NCI-H2196 treated with DMSO at 0.1 percent for 48 hours (cell line): ENCODE data around the gene ARHGAP19.

Source experiments
- DNase-seq: peaks from one replicate; lab custom pipeline; 2025; ENCODE audit not compliant: unreplicated experiment; lab: John Stamatoyannopoulos, UW

ARHGAP19 gene

DNA sequence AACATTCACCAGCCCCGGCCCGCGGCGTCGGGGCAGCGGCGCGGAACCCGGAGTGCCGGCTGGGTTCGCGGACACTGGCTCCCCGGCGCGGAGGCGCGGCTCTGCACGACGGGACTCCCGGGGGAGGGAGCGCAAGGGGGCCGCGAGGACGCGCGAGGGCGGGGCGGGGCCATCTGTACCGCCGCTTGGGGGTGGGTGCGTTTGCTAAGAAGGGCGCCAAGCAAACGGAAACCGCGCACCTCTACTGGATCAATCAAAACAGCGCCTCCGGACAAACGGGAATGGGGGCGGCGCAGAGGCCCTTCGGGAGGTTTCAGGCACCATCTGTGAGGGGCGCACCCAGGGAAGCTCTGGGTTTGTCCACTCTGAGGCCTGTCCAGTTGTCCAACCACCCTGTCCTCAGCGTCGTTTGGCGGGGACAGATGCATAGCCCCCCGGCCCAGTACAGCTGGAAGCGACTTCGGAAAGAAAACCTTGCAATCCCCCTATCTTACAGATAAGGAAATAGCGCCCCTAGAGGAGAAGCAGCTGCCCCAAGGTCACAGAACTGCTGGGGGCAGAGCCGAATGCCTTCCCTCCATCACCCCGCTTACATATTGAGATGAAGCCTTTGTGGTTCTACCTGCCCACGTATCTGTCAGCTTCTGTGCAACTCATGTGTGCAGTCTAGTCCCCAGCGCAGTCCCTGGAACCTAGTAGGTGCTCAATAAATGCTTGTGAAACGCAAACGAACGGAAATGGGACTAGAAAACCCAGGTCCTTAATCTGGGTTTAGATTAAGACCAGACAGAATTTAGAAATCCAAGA is 96.0 kb downstream of the ARHGAP19 start:
- no peak for DNase-seq

DNA sequence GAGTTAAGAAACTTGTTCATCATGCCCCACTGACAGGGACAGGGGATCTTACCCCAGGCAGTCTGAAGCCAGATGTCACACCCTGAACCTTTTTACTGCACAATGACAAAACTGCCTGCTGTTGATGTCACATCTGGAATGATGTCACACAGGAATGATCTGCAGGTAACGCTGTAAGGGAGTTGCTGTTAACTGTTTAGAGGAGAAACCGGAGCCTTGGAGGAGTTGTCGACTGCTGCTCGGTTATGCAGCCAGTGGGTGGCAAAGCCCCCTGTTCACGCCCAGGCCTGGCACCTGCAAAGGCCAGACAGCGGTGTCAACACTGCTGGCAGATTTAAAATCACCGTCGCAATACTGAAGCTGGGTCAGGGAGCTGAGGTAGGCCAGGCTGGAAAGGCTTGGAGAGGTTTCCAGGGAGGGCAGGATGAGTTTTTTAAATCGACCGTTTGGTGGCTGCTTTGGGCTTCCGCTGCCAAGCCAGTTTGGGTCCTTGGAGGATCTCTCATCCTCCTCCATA is 96.7 kb downstream of the ARHGAP19 start:
- DNase-seq, result no peak

DNA sequence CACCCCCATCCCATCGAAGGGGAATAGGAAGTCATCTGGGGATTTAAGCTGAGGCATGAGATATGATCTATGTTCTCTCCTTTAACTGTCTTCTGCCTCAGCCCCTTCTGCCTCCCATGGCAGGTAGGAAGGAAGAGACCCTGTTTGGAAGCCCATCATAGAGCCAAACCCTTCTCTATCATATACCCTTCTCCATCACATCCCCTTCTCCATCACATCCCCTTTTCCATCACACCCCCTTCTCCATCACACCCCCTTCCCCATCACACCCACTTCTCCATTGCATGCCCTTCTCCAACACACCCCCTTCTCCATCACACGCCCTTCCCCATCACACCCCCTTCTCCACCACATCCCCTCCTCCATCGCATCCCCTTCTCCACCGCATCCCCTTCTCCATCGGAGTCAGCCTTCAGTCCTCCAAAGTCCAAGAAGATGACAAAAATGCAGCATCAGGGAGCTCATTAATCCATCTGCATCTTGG is 99.4 kb downstream of the ARHGAP19 start:
- no peak for DNase-seq

DNA sequence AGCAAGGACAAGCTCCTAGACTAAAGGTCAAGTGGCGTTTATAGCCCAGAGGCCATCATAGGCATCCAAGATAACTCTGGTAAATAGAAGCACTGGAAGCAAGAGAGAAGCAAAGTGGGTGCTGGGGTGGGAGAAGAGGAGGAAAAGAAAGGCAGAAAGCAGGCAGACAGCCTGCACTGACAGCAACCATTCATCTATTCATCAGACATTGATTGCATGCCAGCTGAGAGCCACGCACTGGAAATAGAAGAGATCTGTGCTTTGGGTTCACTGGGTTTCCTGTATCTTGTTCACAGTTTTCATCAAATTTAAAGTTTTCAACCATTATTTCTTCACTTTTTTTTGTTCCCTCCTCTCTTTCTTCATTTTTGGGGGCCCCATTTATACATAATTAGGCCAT is 102.0 kb downstream of the ARHGAP19 start:
- no peak for DNase-seq

DNA sequence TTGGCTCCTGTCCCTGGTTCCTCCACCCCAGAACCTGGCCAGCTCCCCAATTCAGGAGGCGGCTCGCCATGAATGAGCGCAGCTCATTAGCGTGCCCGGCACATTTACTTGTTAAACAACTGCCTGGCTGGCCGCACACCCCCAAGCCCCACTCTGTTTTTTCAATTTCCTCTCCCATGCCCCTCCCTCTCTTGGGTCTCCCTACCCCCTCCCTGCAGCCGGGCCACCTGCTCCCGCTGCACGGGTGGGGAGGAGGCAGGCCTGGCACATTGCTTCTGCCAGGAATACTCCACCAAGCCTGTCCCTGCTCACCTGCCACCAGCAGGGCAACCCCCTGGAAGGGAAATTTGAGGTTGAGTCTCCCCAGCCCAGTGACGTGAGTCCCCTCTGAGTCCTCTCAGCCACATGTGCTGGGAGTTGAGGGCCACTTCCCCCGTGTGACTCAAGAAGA is 104.2 kb downstream of the ARHGAP19 start:
- peak; percentile 49 for DNase-seq

DNA sequence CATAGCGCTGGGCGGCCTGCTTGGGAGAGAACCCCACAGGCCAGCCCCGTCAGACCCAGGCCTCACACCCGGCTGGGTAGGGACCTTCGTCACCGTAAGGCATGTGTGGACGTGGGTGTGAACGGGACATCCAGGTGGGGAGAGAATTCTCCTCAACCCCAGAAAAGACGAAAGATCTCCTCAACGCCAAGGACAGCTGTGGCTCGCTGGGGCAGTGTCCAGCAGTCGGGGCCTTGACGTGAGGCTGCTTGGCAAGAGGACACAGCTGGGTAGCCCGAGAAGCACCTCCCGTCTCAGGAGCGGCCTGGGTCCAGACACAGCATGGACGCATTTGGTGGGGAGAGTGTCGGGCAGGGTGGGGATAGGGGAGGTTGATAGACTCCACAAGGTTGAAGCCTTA is 105.5 kb downstream of the ARHGAP19 start:
- DNase-seq, result no peak

DNA sequence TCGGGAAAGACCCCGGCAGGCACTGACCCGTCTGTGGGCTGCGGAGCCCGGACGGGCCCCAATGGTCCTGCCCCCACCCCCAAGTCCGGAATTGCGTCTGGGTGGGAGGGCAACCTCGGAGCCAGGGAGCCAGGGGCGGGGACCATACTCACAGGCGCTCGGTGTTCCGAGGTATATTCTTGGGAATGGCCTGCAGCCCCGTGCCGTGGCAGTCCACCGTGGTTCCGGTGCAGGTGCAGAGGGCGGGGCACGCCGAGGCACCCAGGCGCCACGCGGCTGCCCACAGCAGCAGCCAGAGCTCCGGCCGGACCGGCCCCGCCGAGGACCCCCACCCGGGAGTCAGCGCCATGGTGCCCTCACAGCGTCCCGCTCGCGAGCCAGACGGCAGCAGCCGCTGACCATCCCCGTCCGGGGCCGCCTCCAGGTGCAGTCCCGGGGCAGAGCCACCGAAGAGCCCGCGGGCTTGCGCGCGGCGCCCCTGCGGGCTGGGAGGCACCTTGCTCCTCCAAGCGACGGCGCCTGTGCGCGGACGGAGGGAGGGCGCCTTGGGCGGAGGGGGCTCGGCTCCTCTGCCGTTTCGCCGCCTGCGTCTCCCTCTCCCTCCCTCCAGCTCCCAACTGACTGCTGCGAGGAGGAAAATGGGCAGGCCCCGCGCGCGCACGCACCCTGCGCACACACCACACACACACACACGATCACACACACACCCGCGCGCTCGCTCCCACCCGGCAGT is 106.9 kb downstream of the ARHGAP19 start, which contains the start of gene SLIT1:
SLIT1 (minus strand) TSS at position 634 of the 733 bp plus-strand sequence; CDS start at position 349, 285 bp downstream.
- DNase-seq, result no peak

DNA sequence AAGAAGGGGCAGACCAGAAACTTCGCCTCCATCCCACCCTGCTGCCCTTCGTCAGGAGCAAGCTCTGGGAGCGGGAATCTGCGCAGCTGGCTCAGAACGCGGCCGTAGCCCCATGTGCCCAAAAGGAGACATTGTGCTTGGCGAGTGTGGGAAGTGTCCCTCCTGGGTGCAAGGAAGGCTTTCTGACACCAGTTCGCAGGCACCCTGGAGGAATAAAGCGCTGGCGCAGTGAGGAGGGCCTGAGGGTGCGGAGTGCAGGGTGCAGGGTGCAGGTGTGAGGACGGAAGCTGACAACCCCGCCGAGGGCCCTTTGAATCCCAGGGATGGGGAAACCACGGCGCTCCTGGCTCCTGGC is 107.5 kb downstream of the ARHGAP19 start:
- no peak for DNase-seq

DNA sequence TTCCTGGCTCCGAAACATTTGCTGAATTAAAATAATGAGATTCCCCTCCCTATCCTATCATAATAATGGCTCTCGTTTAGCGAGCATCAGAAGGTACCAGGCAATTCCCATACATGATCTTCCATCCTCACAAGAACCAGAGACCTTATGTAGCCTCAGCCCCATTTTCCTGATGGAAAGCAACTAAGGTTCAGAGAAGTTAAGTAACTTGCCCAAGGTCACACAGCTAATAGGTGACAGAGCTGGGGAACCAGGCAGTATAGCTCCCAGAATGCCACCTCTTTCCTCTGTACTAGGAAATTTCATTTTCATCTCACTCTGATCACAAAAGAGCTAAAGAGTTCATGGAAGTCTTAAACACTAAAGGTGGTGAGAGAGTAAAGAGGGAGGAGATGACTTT is 109.1 kb downstream of the ARHGAP19 start:
- DNase-seq, result no peak

DNA sequence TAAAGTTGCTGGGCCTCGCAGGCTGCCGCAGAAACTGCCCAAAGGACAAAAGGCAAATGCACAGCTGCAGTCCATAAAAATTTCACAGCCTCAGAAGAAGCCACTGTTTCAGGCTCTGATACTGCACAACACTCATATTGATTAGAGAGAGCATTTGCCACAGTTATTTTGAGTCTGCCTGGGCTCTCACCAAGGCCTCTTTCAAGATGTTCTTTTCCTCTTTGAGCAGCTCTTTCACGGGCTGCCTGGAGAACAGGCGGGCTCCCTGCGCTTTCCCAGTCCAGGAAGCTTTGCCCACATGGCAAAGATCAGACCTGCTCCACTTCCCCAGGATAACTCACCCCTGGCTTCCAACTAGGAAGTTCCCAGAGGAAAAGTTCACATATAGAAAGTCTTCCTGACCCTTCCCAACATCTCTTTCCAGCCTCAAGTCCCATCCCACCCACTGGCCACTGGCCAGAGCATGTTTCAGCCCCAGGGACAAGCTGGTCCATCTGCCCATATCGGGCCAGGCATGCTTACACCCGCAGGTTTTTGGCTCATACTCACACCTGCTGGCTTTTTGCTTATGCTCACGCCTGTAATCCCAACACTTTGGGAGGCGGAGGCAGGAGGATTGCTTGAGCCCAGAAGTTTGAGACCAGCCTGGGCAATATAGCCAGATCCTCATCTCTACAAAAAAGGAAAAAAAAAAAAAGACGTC is 110.0 kb downstream of the ARHGAP19 start:
- no peak for DNase-seq

DNA sequence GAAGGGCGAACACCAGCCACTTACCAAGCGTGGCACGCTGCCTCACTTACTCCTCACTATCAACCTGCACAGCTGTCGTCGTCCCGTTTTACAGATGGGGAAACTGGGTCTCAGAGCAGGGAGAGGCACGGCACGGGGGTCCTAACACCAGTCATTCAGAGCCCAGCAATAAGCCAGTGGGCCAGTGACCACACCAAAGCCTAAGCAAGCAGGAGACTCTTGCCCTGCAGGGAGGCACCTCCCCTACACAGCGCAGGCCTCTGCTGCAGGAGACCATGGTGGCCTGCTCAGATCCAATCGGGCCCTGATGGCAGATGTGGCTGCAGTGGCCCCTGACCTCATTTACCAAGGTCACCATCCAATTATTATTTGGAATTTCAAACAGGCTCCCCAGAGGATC is 111.5 kb downstream of the ARHGAP19 start:
- no peak for DNase-seq

DNA sequence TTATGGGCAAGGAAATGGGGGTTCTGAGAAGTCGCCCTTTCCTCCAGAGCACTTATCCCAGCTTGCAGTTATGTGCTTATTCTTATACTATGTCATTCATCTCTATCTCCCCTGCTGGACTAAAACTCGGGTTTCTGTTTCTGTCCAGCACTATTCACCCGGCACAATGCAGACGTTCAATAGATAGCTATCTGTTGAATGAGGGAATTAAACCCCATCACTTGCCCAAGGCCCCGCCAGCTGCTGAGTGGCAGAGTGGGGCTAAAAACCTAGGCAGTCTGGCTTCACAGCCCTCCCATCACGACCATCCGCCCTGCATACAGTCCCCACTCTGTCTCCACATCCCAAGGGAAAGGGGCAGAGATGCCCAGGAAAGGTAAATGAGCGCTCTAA is 112.1 kb downstream of the ARHGAP19 start:
- no peak for DNase-seq

DNA sequence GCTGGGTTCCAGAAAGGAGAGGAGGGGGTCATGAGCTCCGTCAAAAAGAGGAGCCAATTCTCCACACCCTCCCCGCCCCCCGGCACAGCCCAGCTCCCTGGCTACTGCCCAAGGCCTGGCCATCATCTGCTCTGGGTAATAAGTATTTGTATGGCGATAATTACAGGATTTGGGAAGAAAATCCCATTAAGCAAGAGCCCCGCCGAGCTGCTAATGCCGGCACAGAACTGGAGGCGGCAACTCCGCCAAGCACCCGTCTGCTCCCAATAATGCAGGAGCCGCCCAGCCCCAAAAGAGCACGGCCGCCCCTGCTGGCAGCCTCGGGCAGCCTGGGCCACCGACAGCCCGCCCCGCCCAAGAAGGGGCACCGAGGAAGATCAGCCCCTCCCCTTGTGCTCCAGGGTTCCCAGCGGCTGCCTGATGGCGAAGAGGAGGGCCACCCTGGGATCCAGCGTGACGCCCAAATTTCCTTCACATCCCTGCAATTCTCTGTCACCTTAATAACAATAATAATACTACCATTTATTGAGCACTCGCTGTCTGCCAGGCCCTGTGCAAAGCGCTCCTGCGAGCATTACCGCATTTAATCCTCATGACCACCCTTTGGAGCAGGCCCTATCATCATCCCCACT is 112.6 kb downstream of the ARHGAP19 start:
- no peak for DNase-seq

DNA sequence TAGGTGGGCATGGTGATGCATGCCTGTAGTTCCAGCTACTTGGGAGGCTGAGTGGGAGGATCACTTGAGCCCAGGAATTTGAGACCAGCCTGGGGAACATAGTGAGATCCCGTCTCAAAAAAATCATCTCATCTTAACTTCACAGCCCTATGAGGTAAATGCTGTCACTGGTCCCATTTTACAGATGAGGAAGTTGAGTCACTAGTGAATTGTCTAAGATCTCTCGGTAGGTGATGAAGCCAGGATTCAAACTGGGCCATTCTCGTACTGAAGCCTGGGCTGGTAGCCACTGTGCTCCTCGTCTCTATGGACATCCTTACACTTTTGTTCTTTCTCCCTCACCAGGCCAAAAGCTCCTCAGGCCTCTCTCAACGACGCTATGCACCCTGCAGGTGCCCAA is 113.1 kb downstream of the ARHGAP19 start:
- no peak for DNase-seq

DNA sequence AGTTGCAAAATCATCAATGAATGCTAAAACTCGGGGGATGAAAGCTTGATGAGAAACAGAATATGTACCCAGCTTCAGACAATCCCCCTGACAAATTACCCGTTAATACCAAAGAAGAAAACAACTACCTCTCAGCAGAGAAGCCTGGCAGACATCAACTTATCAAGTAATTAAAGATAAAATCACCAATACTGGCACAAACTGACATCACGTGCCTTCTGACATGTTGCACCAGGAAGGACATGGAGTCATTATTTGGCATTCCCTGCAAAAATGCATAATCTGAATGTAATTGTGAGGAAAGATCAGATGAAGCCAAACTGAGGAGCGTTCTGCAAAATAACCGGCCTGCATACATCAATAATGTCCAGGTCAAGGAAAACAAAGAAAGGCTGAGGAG is 114.4 kb downstream of the ARHGAP19 start:
- DNase-seq, result no peak

DNA sequence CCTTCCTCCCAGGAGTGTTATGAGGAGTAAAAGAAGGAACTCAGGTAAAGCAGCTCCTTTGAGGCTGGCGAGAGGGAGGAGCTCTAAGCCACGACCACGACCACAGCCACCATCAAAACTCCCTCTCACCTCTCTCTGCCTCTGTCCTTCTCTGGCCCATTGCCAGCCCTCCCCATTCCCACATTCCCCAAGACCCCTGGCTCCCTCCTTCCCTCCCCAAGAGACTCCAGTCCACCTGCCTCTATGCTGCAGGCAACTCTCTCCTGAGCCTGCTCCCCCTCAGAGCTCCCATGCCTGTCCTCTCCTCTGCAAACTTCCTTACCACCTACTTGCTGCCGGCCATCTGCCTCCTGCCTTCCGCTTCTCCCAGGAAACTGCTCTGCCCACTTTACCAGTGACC is 116.2 kb downstream of the ARHGAP19 start:
- no peak for DNase-seq

DNA sequence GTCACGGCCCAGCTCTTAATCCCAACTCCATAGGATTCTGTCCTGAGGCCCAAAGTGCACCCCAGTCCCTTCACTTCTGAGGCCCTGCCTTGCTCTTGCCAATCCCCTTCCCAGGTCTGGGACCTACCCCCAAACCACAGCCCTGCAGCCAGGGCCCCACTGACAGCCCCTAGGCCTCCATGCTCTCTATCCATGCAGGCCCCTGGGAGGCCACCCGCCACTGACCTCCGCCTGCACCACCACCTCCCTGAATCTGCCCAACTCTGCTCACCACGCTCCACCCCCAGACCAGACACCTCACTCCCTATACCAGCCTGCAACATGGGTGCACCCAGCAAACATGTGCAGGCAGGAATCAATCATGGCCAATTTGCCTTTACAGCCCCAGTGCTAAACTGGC is 116.9 kb downstream of the ARHGAP19 start:
- no peak for DNase-seq

DNA sequence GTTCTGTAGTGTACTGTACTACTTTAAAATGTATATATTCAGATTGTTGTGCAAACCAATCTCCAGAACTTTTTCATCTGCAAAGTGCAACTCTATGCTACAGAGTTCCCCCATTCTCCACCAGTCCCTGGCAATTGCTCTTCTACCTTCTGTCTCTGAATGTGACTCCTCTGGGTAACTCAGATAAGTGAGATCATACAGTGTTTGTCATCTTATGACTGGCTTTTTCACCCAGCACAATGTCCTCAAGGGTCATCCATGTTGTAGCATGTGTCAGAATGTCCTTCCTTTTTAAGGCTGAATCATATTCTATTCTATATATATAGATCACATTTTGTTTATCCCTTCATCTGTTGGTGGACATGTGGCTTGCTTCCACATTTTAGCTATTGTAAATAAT is 117.5 kb downstream of the ARHGAP19 start:
- no peak for DNase-seq

DNA sequence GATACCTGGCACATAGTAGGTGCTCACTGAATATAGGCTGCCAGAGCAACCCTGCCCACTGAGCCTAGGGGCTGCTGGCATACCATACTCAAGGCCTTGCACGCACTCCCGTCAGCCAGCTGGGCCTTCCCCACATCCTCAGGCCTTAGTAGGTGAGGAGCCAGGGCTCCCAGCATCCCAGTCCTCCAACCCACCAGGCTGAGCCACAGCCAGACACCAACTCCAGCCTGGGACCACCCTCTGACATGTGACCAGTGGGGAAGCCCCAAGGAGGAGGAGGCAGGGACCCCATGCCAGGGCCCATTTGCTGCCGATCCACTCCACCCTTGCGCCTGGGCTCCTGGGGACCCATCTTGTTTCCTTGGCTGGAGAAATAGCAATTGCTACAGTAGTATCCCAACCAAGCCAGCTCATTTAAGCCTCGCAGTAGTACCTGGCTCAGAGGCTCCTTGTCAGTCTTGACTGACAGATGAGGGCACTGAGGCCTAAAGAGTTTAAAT is 118.1 kb downstream of the ARHGAP19 start:
- no peak for DNase-seq

DNA sequence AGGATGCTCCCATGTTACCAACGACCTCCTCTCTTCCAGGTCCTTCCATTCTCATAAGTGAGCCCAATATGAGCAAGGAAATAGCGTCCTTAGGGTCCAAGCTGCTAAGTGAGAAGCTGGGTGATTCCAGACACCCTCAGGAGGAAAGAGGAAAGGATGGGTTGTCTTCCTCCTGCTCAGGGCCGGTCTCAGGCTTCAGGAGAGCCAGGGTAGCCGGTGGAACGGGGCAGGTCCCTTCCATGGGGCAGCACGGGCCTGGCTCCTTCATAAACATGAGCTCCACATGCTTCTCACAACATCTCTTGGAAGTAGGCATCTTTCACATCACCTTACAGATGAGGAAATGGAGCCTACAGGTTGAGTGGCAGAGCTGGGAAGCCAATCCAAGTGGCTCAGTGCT is 119.4 kb downstream of the ARHGAP19 start:
- no peak for DNase-seq
